HEK293 (cell line): ENCODE results near the gene RAB11A.

Experiments
- CTCF ChIA-PET: fragments of 350-600 bp; formaldehyde crosslinking; extraction: SDS; loops from one replicate; lab custom pipeline; 2021; ENCODE audit warnings: antibody characterized with exemption; lab: Yijun Ruan, JAX
- POLR2A ChIA-PET: fragments of 300-600 bp; formaldehyde crosslinking; extraction: SDS; loops from one replicate; lab custom pipeline; 2020; ENCODE audit warnings: antibody characterized with exemption, inconsistent platforms; lab: Yijun Ruan, JAX
- H3K27ac ChIP-seq: fragments of 200-500 bp; sonication (Bioruptor generic); 2 replicates; pipeline ENCODE4 v1.5.1; 2014; ENCODE audit warnings: low read depth, low read length, control low read depth, inconsistent platforms; ENCODE audit errors: extremely low read depth
- H3K36me3 ChIP-seq, 2 experiments: fragments of 200-500 bp in 1 of 2; sonication (Bioruptor generic) in 1 of 2; 1 replicate in 1 of 2; 2 replicates in 1 of 2; pipeline ENCODE4 v1.5.1; 2014 to 2017; ENCODE audit warnings: inconsistent platforms in 2 of 2, low read length in 2 of 2; ENCODE audit not compliant: control insufficient read depth in 2 of 2, insufficient read depth in 1 of 2
- H3K4me1 ChIP-seq: fragments of 200-500 bp; sonication (Bioruptor generic); 2 replicates; pipeline ENCODE4 v1.5.1; 2014; ENCODE audit warnings: mild to moderate bottlenecking, low read length, inconsistent platforms; ENCODE audit not compliant: control insufficient read depth, insufficient read depth
- H3K4me3 ChIP-seq: 2 replicates; pipeline ENCODE4 v1.5.1; 2011; ENCODE audit warnings: low read depth, mild to moderate bottlenecking, control low read depth, low read length, moderate library complexity
- H3K9me3 ChIP-seq: fragments of 200-500 bp; sonication (Bioruptor generic); 2 replicates; pipeline ENCODE4 v1.5.1; 2014; ENCODE audit warnings: low read depth, low read length, inconsistent platforms; ENCODE audit not compliant: control insufficient read depth, insufficient read depth
- CTCF ChIP-seq: fragments of 450-650 bp; formaldehyde crosslinking; IDR thresholded peaks from 2 replicates; pipeline ENCODE4 v1.5.1; 2016; ENCODE audit warnings: missing biosample characterization, missing genetic modification characterization
- FEZF1 ChIP-seq: fragments of 450-650 bp; formaldehyde crosslinking; IDR thresholded peaks from 2 replicates; pipeline ENCODE4 v1.5.1; 2016; ENCODE audit warnings: missing biosample characterization, missing genetic modification characterization
- KLF1 ChIP-seq: fragments of 450-650 bp; formaldehyde crosslinking; IDR thresholded peaks from 2 replicates; pipeline ENCODE4 v1.5.1; 2016; ENCODE audit warnings: missing biosample characterization, missing genetic modification characterization
- REST ChIP-seq: fragments of 450-650 bp; formaldehyde crosslinking; IDR thresholded peaks from 2 replicates; pipeline ENCODE4 v1.5.1; 2016; ENCODE audit warnings: missing biosample characterization, missing genetic modification characterization
- TSHZ1 ChIP-seq: fragments of 450-650 bp; formaldehyde crosslinking; IDR thresholded peaks from 2 replicates; pipeline ENCODE4 v1.5.1; 2016; ENCODE audit warnings: missing biosample characterization, missing genetic modification characterization, borderline replicate concordance
- YY2 ChIP-seq: fragments of 450-650 bp; formaldehyde crosslinking; IDR thresholded peaks from 2 replicates; pipeline ENCODE4 v1.5.1; 2016; ENCODE audit warnings: missing biosample characterization, missing genetic modification characterization
- ZBTB6 ChIP-seq: fragments of 450-650 bp; formaldehyde crosslinking; IDR thresholded peaks from 2 replicates; pipeline ENCODE4 v1.5.1; 2017; ENCODE audit warnings: missing biosample characterization, missing genetic modification characterization
- ZBTB7A ChIP-seq: fragments of 450-650 bp; formaldehyde crosslinking; IDR thresholded peaks from 2 replicates; pipeline ENCODE4 v1.5.1; 2016; ENCODE audit warnings: low read depth, missing biosample characterization, missing genetic modification characterization
- ZFP69B ChIP-seq: fragments of 450-650 bp; formaldehyde crosslinking; IDR thresholded peaks from 2 replicates; pipeline ENCODE4 v1.5.1; 2016; ENCODE audit warnings: missing biosample characterization, missing genetic modification characterization
- ZNF133 ChIP-seq: fragments of 450-650 bp; formaldehyde crosslinking; IDR thresholded peaks from 2 replicates; pipeline ENCODE4 v1.5.1; 2016; ENCODE audit warnings: missing biosample characterization, missing genetic modification characterization
- ZNF140 ChIP-seq: fragments of 450-650 bp; formaldehyde crosslinking; IDR thresholded peaks from 2 replicates; pipeline ENCODE4 v1.5.1; 2016; ENCODE audit warnings: missing biosample characterization, missing genetic modification characterization
- ZNF19 ChIP-seq: fragments of 450-650 bp; formaldehyde crosslinking; IDR thresholded peaks from 2 replicates; pipeline ENCODE4; 2016; ENCODE audit warnings: missing biosample characterization, missing genetic modification characterization, low read depth
- ZNF521 ChIP-seq: fragments of 450-650 bp; formaldehyde crosslinking; IDR thresholded peaks from 2 replicates; pipeline ENCODE4 v1.5.1; 2017; ENCODE audit warnings: missing biosample characterization, mild to moderate bottlenecking, missing genetic modification characterization
- ZNF600 ChIP-seq: fragments of 450-650 bp; formaldehyde crosslinking; IDR thresholded peaks from 2 replicates; pipeline ENCODE4 v1.5.1; 2016; ENCODE audit warnings: missing biosample characterization, missing genetic modification characterization
- ZNF623 ChIP-seq: fragments of 450-650 bp; formaldehyde crosslinking; IDR thresholded peaks from 2 replicates; pipeline ENCODE4 v1.5.1; 2016; ENCODE audit warnings: missing biosample characterization, missing genetic modification characterization
- ZNF639 ChIP-seq: fragments of 450-650 bp; formaldehyde crosslinking; IDR thresholded peaks from 2 replicates; pipeline ENCODE4 v1.5.1; 2016; ENCODE audit warnings: missing biosample characterization, missing genetic modification characterization
- ZNF664 ChIP-seq: fragments of 450-650 bp; formaldehyde crosslinking; IDR thresholded peaks from 2 replicates; pipeline ENCODE4 v1.5.1; 2016; ENCODE audit warnings: missing biosample characterization, missing genetic modification characterization

Gene RAB11A

GRCh38 chr15:65926899-65927298, 57.6 kb downstream of the RAB11A start:
- Histone ChIP-seq H3K27ac (no peak overlapping the region), H3K9me3 (no peaks in the 10 kb centered on the region), H3K4me1 (no peaks in the 10 kb centered on the region), H3K4me3 (no peak overlapping the region), H3K36me3 (no peaks in the 10 kb centered on the region)
- TF ChIP-seq TSHZ1 (tag by site-specific recombination) (no peak), ZNF639 (no peak), ZBTB6 (tag by site-specific recombination) (no peak), REST (tag by site-specific recombination) (no peak), ZNF664 (tag by site-specific recombination) (peak; percentile 92), FEZF1 (tag by site-specific recombination) (no peak), ZNF140 (tag by site-specific recombination) (no peak), ZNF19 (tag by site-specific recombination) (no peak), ZNF521 (tag by site-specific recombination) (no peak)
- ChIA-PET POLR2A (no interaction called here), CTCF (interaction anchor here (1.2 kb wide), 1 partner anchor 289 kb away, joined by 3 read pairs; no protein-coding TSS in a partner anchor)

- H3K9me3 ChIP-seq, result no peaks in the 10 kb centered on the region
- no peak overlapping the region for H3K4me3 ChIP-seq
- ChIA-PET CTCF (interaction anchor here (1.2 kb wide), 1 partner anchor 289 kb away, joined by 3 read pairs; no protein-coding TSS in a partner anchor), POLR2A (no interaction called here)
- H3K36me3 ChIP-seq, result no peaks in the 10 kb centered on the region
- no peak for TF ChIP-seq ZNF133 (tag by site-specific recombination)
- TF ChIP-seq CTCF (tag by site-specific recombination), result 0 out of 2 replicates have a peak, but pooled peaks have one; percentile 37
- no peak for TF ChIP-seq ZFP69B (tag by site-specific recombination)
- no peak for TF ChIP-seq ZBTB7A (tag by site-specific recombination)
- TF ChIP-seq YY2 (tag by site-specific recombination), result no peak
- peak; percentile 75 for TF ChIP-seq ZNF623 (tag by site-specific recombination)
- no peak for TF ChIP-seq ZNF600 (tag by site-specific recombination)
- no peak for TF ChIP-seq KLF1
- H3K4me1 ChIP-seq, result no peaks in the 10 kb centered on the region
- H3K27ac ChIP-seq, result no peak overlapping the region
Observed at GRCh38 chr15:65927545-65927944, 58.3 kb downstream of the RAB11A start.
